Transverse colon (tissue), 4 donors: ENCODE measurements around the gene NKG7.
"Not testable (repeated sequence)": the region's sequence is repeated elsewhere in the genome, so short reads cannot be mapped to it uniquely, and the experiment has no call there.

Experiments
- CTCF ChIP-seq, 5 experiments: fragments of 200-600 bp in 3 of 5; fragments of 450-650 bp in 2 of 5; sonication (generic) in 3 of 5; IDR thresholded peaks; 1 replicate in 2 of 5; 2 replicates in 3 of 5; pipeline ENCODE4 v1.5.1; 2016 to 2017; ENCODE audit warnings: antibody characterized with exemption in 5 of 5, inconsistent platforms in 3 of 5, mild to moderate bottlenecking in 2 of 5, moderate library complexity in 1 of 5
- POLR2A ChIP-seq: fragments of 450-650 bp; IDR thresholded peaks from one replicate; pipeline ENCODE4 v1.6.1; 2016; ENCODE audit warnings: antibody characterized with exemption, mild to moderate bottlenecking, moderate library complexity
- POLR2AphosphoS5 ChIP-seq, 3 donors: sonication (generic); formaldehyde crosslinking; IDR thresholded peaks; one replicate each; pipeline ENCODE4 v1.6.1; 2016; ENCODE audit warnings: antibody characterized with exemption in 3 of 3

GRCh38 chr19:51397453-51397852 lies 25.0 kb upstream of the NKG7 start:
- TF ChIP-seq CTCF (IDR thresholded peaks at IDR 0.05); POLR2A; POLR2AphosphoS5 (IDR thresholded peaks at IDR 0.05): not testable (repeated sequence)
